NCI-H128 (cell line): ENCODE measurements around the gene RAB6B.

Experiments
- DNase-seq: peaks from one replicate; lab custom pipeline; 2025; ENCODE audit not compliant: unreplicated experiment; lab: John Stamatoyannopoulos, UW

RAB6B gene

DNA sequence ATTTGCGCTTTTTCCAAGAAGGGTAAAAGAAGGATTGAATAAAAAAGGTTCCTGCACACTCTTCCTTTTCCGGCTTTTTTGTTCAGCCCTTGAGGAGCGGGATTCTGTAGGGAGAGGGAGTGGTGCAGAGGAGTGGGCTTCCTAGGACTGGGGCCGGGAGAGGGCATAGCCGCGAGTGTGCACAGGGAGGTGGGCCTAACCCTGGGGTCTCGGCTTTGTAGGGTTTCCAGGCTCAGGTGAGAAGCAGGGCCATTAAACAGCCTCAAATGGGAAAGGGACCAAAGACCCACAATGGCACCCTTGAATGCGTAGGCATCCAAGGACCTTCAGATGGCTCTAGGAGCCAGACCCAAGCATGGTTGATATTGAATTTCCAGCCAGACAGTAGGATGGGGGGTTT lies 35.4 kb upstream of the RAB6B start:
- no peak for DNase-seq

DNA sequence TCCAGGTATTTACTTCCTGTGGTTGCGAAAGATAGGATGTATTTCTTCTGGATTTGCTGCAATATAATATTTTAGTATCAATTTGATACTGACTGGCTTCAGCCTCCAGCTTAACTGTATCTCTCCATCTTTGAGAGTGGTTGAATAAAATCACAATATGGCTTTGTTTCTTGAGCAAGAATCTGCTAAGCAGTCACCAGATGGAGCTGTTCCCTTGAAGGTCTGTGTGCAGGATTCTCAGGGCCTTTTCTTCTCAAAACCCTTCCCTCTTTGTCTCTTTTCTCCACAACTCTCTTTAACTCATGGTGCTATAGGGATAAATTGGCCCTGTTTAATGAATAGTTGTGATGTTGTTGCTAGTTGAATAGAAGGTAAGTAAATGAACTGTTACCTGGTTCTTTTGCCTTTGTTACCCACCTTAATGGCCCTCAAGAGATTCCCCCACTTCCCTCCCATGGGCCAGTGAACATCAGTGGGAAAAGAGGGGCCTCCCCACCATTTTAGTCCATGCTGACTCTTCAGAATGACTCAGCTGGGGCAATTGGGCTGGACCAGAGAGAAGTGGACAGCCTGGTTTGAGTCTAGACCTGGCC lies 34.8 kb upstream of the RAB6B start:
- DNase-seq, result no peak

DNA sequence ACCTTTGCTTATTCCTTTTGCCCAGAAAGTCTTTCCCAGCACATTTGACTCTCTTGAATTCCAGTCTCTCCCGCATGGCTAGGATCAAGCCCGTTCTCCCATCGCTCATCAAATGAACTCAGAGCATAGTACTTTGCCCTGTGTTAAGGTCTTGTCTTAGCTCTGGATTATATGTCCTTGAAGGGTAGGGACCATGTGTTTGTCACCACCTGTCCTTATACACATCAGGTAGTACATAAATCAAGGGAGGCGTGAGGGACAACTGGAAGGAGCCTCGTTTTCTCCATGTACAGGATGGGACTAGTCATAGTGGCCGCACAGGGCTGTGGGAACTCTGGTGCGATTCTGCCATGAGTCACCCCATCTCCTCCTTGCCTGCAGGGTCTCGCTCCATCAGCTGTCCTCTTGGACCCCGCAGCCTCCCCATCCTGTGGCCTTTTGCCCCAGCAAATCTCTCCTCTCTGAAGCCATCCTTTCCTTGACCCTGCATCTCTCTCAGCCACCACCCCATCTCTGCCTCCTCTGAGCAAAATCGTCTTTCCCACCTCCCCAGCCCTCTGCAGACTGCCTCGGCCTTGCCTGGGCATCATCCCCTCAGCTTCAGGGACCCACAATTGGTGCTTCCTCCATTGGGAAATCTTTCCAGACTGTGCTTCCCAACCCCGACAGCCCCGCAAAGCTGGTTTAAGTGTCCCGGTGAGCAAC lies 33.4 kb upstream of the RAB6B start:
- DNase-seq, result no peak

DNA sequence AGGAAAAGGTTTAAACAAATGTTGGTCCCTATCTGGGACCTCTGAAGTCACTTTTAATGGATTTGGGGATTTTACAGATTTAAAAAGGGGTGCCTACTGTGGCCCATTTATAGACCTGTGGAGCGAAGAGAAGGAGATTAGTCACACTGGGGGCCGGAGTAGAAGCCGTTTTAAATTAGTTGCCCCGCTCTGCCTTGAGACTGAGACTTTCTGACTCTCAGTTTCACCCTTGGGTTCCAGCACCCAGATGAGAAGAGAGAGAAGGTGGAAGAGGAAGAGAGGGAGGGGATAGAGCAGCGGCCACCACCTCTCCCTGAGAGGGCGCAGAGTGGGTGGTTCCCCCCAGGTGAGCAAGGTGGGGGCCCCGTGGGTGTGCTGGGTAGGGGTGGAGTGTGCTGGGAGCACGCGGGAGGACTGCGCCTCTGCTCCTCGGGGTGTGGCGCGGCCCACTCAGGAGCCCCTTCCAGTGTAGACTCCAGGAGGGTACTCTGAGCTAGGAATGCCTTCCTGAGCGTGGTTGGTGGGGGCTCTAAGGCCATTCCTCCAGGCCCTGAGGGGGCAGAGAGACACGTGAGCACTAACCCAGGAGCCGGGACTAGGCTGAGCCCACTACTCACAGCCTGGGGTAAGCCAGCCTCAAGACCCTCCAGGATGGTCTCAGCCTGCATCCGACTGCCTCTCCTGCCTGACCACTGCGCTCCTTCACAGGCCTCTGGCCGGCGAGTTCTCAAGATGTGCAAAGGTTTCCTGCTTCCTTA lies 32.6 kb upstream of the RAB6B start:
- DNase-seq, result no peak

DNA sequence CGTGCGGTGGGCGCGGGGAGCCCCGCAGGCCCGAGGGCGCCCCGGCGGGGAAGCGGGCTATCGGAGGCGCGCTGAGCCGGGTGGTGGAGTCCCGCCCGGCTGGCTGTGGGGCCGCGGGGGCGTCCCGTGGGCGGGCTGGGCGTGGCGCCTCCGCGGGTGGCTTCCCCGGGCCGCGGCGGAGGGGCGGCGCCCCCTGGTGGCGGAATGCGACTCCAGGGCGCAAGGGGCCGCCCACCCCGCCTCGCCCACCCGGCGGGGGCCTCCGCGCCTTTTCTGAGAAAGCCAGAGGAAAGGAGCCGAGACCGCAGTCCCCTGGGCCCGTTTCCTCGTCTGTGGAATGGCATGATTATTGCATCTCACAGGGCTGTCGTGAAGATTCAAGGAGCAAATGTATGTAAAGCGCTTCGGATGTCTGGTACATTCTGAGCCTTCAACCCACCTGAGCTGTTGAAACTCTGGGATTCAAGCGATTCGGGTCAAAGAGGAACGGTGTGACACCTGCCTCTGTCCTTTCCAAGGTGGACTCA lies 31.9 kb upstream of the RAB6B start:
- DNase-seq, result no peak

DNA sequence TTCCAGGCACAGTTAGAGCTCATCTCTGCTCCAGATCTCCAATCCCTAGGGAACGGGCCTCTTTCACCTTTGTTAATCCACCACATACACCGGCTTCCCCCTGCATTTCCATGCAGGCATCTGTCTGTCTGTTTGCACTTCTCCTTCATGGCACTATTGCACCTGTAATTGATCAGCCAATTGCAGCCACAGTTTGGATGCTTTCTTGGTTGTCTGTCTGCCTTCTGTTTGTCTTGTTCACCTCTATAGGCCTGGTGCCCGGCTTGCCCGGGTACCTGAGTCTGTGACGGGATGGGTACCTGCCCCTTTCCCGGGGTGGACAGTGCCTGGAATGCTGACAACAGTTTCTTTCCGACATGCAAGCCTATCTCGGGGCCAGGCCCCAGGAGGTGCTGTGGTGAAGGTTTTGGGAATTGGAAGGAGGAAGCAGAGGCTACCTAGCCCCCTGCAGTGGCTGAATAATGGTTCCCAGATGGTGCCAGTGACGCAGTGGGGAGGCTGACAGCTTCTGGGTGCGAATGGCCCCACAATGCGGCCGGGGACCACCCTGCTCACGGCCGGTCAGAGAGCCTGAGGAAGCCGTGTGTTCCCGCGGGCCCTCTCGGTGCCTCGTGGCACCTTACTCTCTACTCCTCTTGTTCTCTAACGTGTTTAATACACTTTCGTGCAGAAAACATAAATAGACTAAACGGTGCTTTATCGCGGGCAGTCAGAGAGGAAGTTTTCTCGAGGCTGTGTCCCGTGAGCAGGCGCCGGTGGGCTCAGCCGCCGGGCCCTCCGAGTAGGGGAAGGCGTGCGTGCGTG lies 31.3 kb upstream of the RAB6B start:
- DNase-seq, result no peak

DNA sequence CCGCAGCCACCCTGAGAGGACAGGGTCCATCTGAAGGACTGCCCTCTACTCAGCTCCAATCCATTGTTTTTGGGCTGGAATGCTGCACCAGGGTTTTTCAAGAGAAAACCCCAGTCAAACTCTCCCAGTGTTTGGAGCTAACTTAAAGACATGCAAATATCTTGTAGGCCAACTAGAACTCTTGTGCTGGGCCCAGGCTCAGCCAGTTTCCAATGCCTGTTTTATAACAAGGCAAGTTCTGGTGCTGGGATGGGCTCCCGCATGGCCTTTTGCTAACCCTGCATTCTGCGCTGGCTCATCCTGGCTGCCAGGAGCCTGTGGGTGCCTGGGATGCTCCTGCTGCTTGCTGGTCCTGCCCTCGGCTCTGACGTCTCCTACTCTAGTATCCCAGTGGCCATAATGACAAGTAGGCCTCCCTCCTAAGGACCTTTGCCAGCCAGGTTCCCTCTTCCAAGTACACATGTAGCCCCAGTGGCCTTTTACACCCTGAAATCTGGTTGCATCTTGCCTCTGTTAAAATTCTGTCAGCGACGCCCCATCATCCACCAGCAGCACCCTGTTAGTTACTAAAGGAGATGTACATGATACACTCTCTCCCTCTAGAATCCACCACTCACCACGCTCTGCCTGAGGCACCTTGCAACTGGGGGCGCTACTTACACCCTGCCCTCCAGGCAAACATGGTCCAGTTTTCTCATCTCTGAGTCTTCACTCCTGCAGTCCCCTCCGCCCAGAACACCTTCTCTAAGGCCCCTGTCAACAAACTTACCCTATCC lies 30.5 kb upstream of the RAB6B start:
- DNase-seq, result no peak

DNA sequence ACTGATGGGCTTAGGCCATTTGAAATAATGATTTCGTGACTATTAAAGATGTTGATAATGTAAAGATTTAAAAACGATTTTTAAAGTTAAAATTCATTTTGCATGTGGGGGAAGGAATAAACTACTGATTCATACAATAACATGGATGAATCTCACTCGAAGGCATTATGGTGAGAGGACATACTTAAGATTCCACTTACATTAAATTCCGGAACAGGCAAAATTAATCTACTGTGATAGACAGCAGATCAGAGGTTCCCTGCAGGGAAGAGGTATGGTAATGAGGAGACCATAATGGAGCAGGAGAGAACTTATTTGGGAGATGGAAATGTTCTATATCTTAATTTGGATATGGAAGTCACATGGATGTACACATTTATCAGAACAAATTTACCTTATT lies 28.4 kb upstream of the RAB6B start:
- DNase-seq, result no peak

DNA sequence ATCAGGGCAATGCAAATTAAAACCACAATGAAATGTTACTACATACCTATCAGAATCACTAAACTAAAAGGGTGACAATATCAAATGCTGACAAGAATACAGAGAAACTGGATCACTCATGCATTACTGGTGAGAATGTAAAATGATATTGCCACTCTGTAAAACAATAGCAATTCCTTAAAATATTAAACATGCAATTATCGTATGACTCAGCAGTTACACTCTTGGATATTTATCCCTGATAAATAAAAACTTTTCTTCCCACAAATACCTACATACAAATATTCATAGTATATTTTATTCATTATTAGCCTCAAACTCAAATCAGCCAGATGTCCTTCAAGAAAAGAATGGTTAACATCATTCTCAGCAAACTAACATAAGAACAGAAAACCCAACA lies 25.9 kb upstream of the RAB6B start:
- no peak for DNase-seq

DNA sequence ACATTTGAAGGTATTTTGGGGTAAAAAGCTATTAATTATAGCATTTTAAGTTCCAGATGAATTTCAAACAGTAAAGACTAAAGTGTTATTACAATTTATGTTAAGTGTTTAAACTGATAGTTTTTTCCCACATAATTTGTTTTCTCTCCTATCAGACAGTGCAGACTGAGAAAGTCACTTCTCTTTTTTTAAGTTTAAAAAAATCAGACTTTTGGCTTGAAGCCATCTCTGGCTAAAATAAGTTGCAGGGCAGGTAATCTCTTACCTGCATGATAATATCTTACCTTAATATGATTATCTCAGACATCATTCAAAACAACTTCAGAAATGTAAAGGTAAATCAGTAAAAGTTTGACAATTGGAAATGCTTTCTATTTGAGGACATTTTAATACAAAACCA lies 21.5 kb upstream of the RAB6B start:
- DNase-seq, result no peak

DNA sequence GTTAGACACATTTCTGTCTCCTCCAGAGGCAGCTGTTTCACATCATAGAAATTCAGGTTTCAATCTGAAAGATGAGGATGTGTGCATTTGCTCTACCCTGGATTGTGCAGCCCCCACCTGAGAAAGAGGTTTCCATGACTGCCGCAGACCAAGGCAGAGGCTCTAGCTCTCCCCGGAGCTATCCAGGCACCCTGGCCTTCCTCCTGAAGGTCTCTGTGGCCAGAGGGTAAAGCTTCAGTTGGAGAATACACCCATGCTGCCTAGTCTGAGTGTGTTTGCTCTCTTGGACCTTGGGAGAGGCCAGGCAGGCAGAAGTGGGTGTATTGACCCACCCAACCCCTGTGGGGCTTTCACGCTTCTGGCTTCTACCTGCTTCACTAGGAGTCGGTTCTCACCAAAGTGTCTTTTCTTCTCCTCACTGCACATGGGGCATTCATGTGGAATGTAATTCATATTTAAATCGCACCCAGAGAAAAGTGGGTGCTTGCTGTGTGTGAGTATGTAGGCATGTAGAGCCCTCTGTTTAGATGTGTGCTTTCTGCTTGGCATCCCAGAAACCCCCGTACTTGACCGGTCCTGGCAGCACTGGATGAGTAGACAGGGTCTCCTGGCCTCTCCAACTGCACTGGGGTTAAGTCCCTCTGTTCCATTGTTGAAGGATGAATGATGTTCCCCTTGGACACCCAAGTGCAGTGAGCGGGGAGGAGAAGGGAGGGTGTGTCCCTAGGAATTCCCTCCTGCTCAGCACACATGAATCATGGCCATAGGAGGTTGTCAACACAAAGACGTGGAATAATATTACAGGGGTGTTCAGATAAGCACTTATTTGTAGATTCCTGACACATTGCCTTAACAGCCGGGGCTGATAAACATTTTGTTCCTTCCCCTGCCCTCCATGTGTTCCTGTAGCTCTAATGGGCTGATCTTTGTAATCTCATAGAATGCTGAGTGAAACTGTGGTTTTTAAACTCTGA lies 20.3 kb upstream of the RAB6B start:
- no peak for DNase-seq

DNA sequence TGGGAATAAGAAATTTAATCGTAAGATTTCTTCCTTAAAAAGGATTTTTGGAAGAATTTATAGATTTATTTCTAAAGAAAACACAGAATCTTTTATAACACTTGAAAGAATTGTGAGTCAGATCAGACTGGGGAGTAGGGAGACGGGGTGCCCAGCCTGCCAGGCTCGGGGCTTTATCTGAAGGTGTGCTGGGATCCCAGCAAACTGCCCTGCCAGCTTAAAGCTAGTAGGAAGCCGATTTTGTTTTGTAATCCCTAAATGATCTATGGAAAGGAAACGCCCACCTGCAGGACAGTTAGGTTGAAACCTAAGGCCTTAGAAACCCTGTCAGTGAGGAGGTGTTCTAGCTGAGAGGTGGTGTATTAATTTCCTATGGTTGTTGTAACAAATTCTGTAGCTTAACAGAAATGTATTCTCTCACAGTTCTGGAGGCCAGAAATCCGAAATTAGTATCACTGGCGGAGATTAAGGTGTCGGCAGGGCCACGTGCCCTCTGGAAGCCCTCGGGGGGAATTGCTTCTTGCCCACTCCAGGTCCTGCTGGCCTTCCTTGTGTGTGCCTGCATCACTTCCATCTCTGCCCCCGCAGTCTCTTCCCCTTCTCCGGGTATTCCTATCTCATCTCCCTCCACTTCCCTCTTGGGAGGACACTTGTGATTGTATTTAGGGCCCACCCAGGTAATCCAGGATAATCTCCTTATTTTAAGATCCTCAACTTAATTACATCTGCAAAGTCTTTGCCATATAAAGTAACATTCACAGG lies 19.3 kb upstream of the RAB6B start:
- no peak for DNase-seq

DNA sequence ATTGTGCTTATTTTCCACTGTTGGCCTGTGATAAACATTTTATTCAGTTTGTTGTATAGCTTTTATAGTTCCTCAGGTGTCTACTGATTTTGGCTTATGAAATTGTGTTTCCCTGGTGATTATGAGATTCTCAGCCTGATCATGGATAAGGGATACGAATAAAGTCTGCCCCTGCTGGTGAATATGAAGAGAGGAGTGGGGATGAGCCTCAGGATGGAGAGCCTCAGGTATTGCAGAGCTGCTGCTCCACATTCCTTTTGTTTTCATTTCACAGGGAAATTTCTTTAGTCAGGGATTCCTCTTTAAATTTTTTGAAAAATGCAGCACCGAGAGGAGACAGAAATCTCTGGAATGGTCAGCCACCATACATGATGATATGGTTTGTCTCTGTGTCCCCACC lies 14.7 kb upstream of the RAB6B start:
- DNase-seq, result no peak

DNA sequence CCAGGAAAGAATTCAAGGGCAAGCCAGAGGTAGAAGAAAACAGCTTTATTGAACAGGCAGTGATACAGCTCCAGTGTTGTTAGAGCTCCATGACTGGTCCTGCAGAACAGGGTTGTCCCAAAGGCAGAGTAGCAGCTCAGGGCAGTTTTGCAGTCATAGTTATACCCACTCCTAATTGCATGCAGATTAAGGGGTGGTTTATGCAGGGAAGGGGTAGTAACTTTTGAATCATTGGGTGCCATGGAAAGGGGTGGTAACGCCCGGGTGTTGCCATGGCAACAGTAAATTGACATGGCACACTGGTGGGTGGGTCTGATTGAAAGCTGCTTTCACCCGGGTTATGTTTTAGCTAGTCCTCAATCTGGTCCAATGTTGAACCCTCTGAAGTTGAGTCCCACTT lies 9.7 kb upstream of the RAB6B start:
- DNase-seq, result no peak

DNA sequence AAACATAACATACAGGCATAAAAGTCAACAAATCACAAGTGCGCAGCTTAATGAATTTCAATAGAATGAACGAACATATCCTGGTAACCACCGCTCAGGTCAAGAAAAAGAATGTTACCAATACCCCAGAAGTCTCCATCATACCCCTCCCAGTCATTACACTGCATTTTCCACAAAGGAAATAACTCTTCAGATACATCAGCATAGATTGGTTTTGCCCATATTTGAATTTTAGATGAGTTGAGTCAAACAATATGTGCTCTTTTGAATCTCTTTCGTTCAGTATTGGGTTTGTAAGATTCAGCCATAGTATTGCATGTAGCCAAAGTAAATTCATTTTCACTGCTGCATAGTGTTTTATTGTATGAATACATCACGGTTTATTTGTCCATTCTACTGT lies 6.2 kb upstream of the RAB6B start:
- DNase-seq, result no peak

DNA sequence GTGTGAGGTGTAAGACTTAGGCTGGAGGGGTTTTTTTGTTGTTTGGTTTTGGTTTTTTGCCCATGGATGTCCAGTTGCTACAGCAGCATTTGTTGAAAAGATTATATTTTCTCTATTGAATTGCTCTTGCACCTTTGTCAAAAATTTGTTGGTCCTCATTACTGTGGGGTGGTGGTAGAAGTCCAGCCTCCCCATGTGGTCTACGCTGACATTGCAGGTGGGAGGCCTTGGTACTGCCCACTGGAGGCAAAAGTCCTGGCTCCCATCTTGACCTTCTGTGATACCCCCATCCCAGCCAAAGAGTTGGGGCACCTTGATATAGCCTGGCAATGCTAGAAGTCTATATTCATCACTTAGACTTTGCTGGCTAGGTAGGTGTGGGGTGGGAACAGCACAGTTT lies 5.4 kb upstream of the RAB6B start:
- DNase-seq, result no peak

DNA sequence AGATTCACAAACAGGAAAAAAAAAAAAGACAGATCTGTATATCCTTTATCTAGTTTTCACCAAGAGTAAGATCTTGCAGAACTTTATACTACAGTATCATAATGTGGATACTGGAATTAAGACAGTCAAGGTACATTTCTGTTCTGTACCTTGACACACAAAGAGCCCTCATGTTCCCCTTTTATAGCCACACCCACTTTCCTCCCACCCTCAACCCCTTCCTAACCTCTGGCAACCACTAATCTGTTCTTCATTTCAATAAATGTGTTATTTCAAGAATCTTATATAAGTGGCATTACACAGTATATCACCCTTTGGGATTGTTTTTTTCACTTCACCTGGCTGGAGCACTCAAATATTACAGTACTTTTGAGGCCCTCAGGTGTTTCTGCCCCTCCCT lies 3.6 kb upstream of the RAB6B start:
- DNase-seq, result no peak

DNA sequence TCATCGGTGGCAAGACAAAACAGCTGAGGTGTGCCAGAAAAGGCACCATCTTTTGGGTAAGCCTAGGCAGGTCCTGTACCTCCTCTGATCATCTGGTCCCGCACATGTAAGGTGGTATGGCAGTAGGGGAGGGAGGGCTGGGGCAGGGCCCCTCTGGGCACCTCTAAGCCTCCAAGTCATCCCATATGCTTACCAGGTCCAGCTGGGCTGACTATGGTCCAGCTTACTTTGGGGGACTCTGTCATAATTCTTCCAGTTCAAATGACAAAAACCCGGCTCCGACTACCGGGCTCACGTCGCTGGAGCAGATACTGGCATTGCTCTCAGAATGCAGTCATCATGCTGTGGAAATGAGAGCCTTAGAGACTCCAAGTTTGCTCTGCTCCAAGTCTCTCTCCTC lies 1.9 kb upstream of the RAB6B start:
- no peak for DNase-seq
